ENCODE measurements around the gene IRGQ. TPM values are rescaled to one million over a fixed set of nuclear protein-coding genes. Genes with fewer than 3 reads are reported as not detected.
A peak's percentile ranks its signal among the peaks of the same experiment; 100 is the strongest.

IRGQ gene
- polyA plus RNA-seq, 2 donors, result 3.1 to 4.1 TPM

DNA sequence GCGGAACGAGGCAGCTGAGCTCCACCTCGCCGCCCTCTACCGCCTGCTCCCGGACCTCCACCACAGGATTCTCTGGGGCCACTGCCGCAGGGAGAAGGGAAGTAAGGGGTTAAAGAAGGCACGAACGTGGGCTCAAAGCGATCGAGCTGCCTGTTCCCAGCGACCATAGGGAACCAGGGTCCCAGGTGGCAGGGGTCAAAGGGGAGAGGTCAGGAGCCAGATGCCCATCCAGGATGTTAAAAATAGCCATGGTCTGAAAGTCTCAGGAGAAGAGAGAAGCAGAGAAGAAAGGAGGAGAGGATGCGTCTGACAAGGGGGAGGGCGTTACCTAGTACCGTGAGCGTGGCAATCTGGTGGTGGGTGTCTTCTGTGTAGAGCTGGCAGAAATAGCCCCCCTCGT is 30.9 kb upstream of the IRGQ start:
- Histone ChIP-seq H3K4me1 (ENCODE audit: control insufficient read depth in 2 of 2, insufficient read depth in 2 of 2, low read length in 1 of 2) (peaks cover 0 to 3% of the 10 kb centered on the region in 2 donors), H3K36me3 (ENCODE audit: control insufficient read depth in 2 of 2, insufficient read depth in 2 of 2, low read length in 1 of 2) (no peaks in the 10 kb centered on the region), H3K27ac (ENCODE audit: low read depth in 2 of 2, low read length in 1 of 2) (no peak overlapping the region), H3K9me3 (ENCODE audit: control insufficient read depth in 2 of 2, insufficient read depth in 1 of 2, low read depth in 1 of 2, low read length in 1 of 2) (no peaks in the 10 kb centered on the region), H3K4me3 (ENCODE audit: low read depth in 1 of 2, low read length in 2 of 2) (no peak overlapping the region), H3K27me3 (ENCODE audit: control insufficient read depth in 1 of 2, insufficient read depth in 2 of 2, low read length in 2 of 2) (no peaks in the 10 kb centered on the region)
- 63 to 68% methylated on average over 17 of the region's 17 CpGs for WGBS, 2 donors

DNA sequence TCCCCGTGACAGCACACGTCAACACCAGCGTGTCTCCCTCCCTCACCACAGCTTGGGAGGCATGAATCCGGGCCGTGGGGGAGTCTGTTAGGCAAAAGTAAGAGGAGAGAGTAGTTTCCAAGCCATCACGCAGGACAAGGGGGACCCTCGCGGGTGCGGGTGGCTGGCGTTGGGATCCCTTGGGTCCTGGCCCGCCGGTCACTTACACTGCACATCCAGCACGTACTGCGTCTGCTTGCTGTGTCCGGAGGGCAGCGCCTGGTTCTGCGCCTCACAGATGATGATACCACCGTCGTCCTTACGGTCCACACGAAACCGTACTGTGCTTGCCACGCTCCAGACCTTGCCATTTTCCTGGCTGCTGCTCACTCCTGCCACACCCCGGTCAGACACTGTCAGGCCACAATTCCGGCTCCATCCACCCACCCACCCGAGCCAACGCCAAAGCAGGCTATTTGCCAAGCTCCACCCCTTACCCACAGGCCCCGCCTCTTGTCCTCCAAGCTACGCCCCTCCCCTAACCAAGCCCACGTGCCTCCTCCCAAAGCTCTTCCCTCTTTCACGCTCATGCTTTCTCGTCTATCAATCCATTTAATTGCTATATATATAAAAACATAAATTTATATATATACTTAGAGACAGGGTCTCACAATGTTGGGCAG is 30.1 kb upstream of the IRGQ start:
- no peak overlapping the region for H3K27ac ChIP-seq (ENCODE audit: low read depth in 2 of 2, low read length in 1 of 2)
- H3K4me3 ChIP-seq (ENCODE audit: low read depth in 1 of 2, low read length in 2 of 2), result no peak overlapping the region
- WGBS, 2 donors, result 82 to 83% methylated on average over 29 to 32 of the region's 32 CpGs
- H3K27me3 ChIP-seq (ENCODE audit: control insufficient read depth in 1 of 2, insufficient read depth in 2 of 2, low read length in 2 of 2), result no peaks in the 10 kb centered on the region
- H3K4me1 ChIP-seq (ENCODE audit: control insufficient read depth in 2 of 2, insufficient read depth in 2 of 2, low read length in 1 of 2), result peaks cover 0 to 3% of the 10 kb centered on the region in 2 donors
- H3K9me3 ChIP-seq (ENCODE audit: control insufficient read depth in 2 of 2, insufficient read depth in 1 of 2, low read depth in 1 of 2, low read length in 1 of 2), result no peaks in the 10 kb centered on the region
- H3K36me3 ChIP-seq (ENCODE audit: control insufficient read depth in 2 of 2, insufficient read depth in 2 of 2, low read length in 1 of 2), result no peaks in the 10 kb centered on the region

DNA sequence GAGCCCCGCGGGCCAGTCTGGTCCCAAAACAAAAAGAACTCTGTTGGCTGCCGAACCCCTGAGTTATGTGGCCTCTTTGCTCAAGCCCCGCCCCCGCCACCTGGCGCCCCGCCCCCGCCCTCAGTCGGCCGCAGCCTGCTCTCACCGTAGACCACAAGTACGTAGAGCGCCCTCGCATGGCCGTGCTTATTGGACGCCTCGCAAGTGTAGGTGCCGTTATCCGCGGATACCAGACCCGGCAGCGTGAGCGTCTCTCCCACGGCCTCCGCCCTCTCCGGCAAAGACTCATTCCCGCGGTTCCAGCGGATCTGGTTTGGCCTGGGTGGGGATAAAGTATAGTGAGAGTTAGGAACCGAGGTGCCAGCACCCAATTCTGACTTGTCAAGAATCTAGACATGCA is 29.0 kb upstream of the IRGQ start:
- H3K27me3 ChIP-seq (ENCODE audit: control insufficient read depth in 1 of 2, insufficient read depth in 2 of 2, low read length in 2 of 2), result no peaks in the 10 kb centered on the region
- no peak overlapping the region for H3K4me3 ChIP-seq (ENCODE audit: low read depth in 1 of 2, low read length in 2 of 2)
- H3K9me3 ChIP-seq (ENCODE audit: control insufficient read depth in 2 of 2, insufficient read depth in 1 of 2, low read depth in 1 of 2, low read length in 1 of 2), result no peaks in the 10 kb centered on the region
- peaks cover 2 to 7% of the 10 kb centered on the region in 2 donors for H3K4me1 ChIP-seq (ENCODE audit: control insufficient read depth in 2 of 2, insufficient read depth in 2 of 2, low read length in 1 of 2)
- no peaks in the 10 kb centered on the region for H3K36me3 ChIP-seq (ENCODE audit: control insufficient read depth in 2 of 2, insufficient read depth in 2 of 2, low read length in 1 of 2)
- peak overlapping the region in 1 of 2 donors; percentile 59 for H3K27ac ChIP-seq (ENCODE audit: low read depth in 2 of 2, low read length in 1 of 2)
- WGBS, 2 donors, result 28 to 38% methylated on average over 30 of the region's 30 CpGs

DNA sequence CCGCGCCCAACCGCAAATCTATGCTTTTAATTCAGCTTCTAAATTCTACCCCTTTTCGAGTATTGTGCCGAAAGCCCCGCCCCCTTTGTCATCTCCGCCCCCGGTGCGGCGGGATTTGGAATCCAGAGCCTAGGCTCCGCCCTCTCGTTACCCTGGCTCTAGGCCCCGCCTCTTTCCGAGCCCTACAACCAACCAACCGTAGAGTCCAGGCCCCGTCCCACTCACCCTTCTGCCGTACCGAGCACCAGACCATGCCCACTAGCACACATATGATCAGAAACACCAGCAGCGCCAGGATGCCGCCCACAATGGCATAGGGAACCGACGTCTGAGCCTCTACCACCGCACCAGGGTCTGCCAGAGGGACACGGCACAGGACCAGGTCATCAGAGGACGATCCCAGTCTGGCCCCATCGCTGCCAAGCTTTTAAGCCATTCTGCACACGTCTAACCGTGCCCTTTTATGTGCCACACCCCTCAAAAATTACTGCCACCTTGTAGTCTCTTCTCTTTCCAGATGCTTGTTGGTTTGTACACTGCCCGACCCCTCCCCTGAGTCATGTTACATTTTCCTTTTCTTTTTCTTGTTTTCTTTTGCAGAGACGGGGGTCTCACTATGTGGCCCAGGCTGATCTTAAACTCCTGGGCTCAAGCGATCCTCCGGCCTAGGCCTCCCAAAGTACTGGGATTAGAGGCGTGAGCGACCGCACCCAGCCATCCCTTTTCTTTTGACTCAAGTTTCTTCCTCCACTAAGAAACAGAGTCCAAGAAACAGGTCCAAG is 28.1 kb upstream of the IRGQ start:
- Histone ChIP-seq H3K9me3 (ENCODE audit: control insufficient read depth in 2 of 2, insufficient read depth in 1 of 2, low read depth in 1 of 2, low read length in 1 of 2) (no peaks in the 10 kb centered on the region), H3K27ac (ENCODE audit: low read depth in 2 of 2, low read length in 1 of 2) (no peak overlapping the region), H3K4me3 (ENCODE audit: low read depth in 1 of 2, low read length in 2 of 2) (no peak overlapping the region), H3K36me3 (ENCODE audit: control insufficient read depth in 2 of 2, insufficient read depth in 2 of 2, low read length in 1 of 2) (no peaks in the 10 kb centered on the region), H3K27me3 (ENCODE audit: control insufficient read depth in 1 of 2, insufficient read depth in 2 of 2, low read length in 2 of 2) (no peaks in the 10 kb centered on the region), H3K4me1 (ENCODE audit: control insufficient read depth in 2 of 2, insufficient read depth in 2 of 2, low read length in 1 of 2) (peaks cover 4 to 7% of the 10 kb centered on the region in 2 donors)
- WGBS, 2 donors, result 85 to 86% methylated on average over 35 of the region's 35 CpGs

DNA sequence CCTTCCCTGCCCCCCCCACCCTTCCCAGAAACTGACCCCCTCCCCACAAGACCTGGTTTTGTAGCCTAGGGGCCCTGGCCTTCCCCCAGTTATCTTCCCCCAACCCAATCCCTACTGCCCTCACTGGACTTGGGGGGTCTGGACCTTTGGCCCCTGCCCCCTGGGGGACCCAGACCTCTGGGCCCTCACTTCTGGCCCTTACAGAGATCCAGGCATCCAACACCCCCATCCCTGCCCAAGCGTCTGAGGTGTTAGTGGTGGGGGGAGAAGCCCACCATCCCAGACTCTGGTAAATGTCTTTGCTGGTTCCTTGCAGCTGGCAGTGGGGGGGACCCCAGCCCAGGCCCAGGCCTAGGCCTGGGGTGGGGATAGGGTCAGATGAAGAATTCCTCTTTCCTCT is 27.0 kb upstream of the IRGQ start:
- Histone ChIP-seq H3K4me3 (ENCODE audit: low read depth in 1 of 2, low read length in 2 of 2) (no peak overlapping the region), H3K4me1 (ENCODE audit: control insufficient read depth in 2 of 2, insufficient read depth in 2 of 2, low read length in 1 of 2) (peaks cover 6 to 7% of the 10 kb centered on the region in 2 donors), H3K27me3 (ENCODE audit: control insufficient read depth in 1 of 2, insufficient read depth in 2 of 2, low read length in 2 of 2) (no peaks in the 10 kb centered on the region), H3K27ac (ENCODE audit: low read depth in 2 of 2, low read length in 1 of 2) (no peak overlapping the region), H3K36me3 (ENCODE audit: control insufficient read depth in 2 of 2, insufficient read depth in 2 of 2, low read length in 1 of 2) (no peaks in the 10 kb centered on the region), H3K9me3 (ENCODE audit: control insufficient read depth in 2 of 2, insufficient read depth in 1 of 2, low read depth in 1 of 2, low read length in 1 of 2) (no peaks in the 10 kb centered on the region)
- 71 to 89% methylated on average over 1 of the region's 1 CpG for WGBS, 2 donors

DNA sequence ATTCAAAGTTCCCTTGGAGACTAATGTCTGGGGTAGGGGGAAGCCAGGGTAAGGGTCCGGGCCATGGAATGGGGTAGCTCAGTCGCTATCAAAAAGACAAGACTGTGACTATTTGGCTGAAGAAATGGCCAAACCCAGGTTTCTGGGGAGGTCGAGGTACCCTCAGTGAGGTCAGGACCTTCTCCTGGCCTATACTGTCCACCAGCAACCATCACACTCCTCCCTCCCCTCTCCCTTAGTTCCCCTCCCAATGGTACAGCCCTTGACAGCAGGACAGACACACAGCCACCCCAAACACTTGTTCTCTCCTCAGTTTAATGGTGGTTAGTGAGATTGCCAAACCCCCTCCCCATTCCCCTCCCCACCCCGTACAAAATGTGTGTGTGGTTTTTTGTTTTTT is 26.1 kb upstream of the IRGQ start:
- 49 to 70% methylated on average over 4 of the region's 4 CpGs for WGBS, 2 donors

DNA sequence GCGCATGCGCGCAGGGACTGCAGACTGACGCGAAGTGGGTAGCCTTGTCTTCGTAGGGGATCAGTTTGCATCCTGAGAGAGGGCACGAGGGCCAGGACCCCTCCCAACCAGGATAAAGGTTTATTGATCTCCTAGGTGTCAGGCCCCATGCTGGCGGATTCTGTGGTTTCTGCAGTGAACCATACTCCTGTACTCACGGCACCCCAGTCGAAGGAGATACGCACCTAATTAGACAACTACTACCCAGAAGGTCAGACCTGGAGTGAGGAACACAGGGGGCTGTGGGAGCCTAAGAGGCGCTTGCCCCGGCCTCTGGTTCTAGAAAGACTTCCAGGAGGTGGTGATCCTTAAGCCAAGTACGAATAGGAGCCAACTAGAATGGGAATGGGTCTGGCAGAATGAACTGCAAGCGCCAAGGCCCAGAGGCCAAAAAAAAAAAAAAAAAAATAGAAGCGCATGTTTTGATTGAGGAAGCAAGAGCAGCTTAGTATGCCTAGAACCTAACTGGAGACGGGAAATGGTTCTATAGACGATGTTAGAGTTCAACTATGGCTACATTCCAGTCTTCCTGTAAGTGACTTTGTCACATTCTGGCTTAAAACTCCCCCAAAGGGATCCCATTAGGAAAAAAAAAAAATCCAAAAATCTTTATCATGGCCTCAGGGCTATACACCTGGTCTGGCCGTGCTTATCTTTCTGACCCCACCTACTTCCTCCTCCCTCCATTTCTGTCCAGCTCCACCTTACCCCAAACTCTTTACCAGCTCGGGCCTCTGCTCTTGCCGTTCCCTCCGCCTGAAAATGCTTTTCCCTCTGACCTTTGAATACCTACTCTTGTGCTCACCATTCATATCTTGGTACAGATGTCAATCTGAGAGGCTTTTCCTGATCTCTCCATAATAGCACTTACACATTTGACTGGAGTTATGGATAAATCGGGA is 24.4 kb upstream of the IRGQ start:
- H3K4me3 ChIP-seq (ENCODE audit: low read depth in 1 of 2, low read length in 2 of 2), result peak overlapping the region; percentile 69 to 76
- peak overlapping the region; percentile 90 for H3K27ac ChIP-seq (ENCODE audit: low read depth in 2 of 2, low read length in 1 of 2)
- H3K4me1 ChIP-seq (ENCODE audit: control insufficient read depth in 2 of 2, insufficient read depth in 2 of 2, low read length in 1 of 2), result peaks cover 6 to 7% of the 10 kb centered on the region in 2 donors
- H3K9me3 ChIP-seq (ENCODE audit: control insufficient read depth in 2 of 2, insufficient read depth in 1 of 2, low read depth in 1 of 2, low read length in 1 of 2), result no peaks in the 10 kb centered on the region
- WGBS, 2 donors, result 29 to 34% methylated on average over 23 of the region's 23 CpGs
- H3K36me3 ChIP-seq (ENCODE audit: control insufficient read depth in 2 of 2, insufficient read depth in 2 of 2, low read length in 1 of 2), result no peaks in the 10 kb centered on the region
- H3K27me3 ChIP-seq (ENCODE audit: control insufficient read depth in 1 of 2, insufficient read depth in 2 of 2, low read length in 2 of 2), result no peaks in the 10 kb centered on the region

More for the DNA sequence above, 26.1 kb upstream of the IRGQ start:
- Histone ChIP-seq H3K4me3 (ENCODE audit: low read depth in 1 of 2, low read length in 2 of 2) (no peak overlapping the region), H3K9me3 (ENCODE audit: control insufficient read depth in 2 of 2, insufficient read depth in 1 of 2, low read depth in 1 of 2, low read length in 1 of 2) (no peaks in the 10 kb centered on the region), H3K27me3 (ENCODE audit: control insufficient read depth in 1 of 2, insufficient read depth in 2 of 2, low read length in 2 of 2) (no peaks in the 10 kb centered on the region), H3K4me1 (ENCODE audit: control insufficient read depth in 2 of 2, insufficient read depth in 2 of 2, low read length in 1 of 2) (peaks cover 6 to 7% of the 10 kb centered on the region in 2 donors), H3K36me3 (ENCODE audit: control insufficient read depth in 2 of 2, insufficient read depth in 2 of 2, low read length in 1 of 2) (no peaks in the 10 kb centered on the region), H3K27ac (ENCODE audit: low read depth in 2 of 2, low read length in 1 of 2) (no peak overlapping the region)

DNA sequence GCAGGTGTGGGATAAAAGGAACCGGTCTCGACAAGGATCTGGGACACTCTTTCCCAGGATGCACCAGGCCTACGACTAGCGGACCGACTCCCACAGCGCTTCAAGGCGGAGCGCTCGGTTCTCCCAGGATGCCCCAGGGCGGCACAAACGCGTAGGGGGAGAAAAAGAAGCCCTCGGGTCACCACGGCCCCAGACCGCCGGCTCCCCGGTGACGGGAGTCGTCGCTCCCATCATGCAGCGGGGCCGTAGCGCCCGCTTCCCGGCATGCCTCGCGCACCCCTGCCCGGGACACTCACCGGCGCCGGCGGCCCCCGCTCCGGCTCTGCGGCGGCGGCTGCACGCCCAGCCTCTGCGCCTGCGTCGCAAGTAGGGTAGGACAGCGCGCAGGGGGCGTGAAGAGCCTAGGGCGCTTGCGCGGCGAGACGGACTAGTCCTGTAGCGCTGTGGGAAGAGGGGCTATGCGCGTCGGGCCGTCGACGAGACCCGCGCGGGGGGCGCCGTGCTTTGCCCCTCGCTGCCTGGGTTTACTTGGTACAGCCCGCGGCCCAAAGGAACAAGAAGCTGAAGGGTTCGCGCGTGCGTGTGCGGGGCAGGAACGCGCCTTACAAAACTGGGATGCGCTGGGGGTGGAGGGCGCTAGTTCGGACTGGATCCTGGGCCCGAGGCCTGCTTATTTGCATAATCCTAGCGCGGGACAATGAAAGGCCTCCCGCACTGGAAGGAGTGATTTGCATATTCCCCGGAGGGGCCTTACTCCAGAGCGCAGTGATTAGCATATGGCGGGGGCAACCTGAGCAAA is 23.5 kb upstream of the IRGQ start, which contains the start of gene ZNF428:
ZNF428 (minus strand) TSS at position 368 of the 799 bp plus-strand sequence. CDS start 5,325 bp downstream, outside the sequence.
- Histone ChIP-seq H3K27ac (ENCODE audit: low read depth in 2 of 2, low read length in 1 of 2) (peak within 1 kb of the TSS; percentile 90), H3K36me3 (ENCODE audit: control insufficient read depth in 2 of 2, insufficient read depth in 2 of 2, low read length in 1 of 2) (no peaks in the 10 kb centered on the region), H3K4me3 (ENCODE audit: low read depth in 1 of 2, low read length in 2 of 2) (peak within 1 kb of the TSS; percentile 69 to 76), H3K4me1 (ENCODE audit: control insufficient read depth in 2 of 2, insufficient read depth in 2 of 2, low read length in 1 of 2) (peaks cover 4 to 6% of the 10 kb centered on the region in 2 donors), H3K9me3 (ENCODE audit: control insufficient read depth in 2 of 2, insufficient read depth in 1 of 2, low read depth in 1 of 2, low read length in 1 of 2) (no peaks in the 10 kb centered on the region), H3K27me3 (ENCODE audit: control insufficient read depth in 1 of 2, insufficient read depth in 2 of 2, low read length in 2 of 2) (no peaks in the 10 kb centered on the region)
- 0 to 1% methylated on average over 61 to 81 of the region's 81 CpGs for WGBS, 2 donors
